Lung microvascular endothelial cell (primary cell): ENCODE results near the gene IMPA2. TPM values are rescaled to one million over a fixed set of nuclear protein-coding genes. Genes with fewer than 3 reads are reported as not detected.
A peak's percentile ranks its signal among the peaks of the same experiment; 100 is the strongest.
"Not testable (repeated sequence)": the region's sequence is repeated elsewhere in the genome, so short reads cannot be mapped to it uniquely, and the experiment has no call there.

Experiments used
- DNase-seq, 2 donors: peaks; one replicate each; pipeline versions ENCODE4 v3.0.0 to v3.0.0-alpha.2; 2010; ENCODE audit warnings: low read depth in 2 of 2
- total RNA-seq: library from RNA; depleted of rRNA; stranded (reverse); fragments of >200 nt; gene quantifications from 2 replicates; pipeline ENCODE4 v1.2.1, GENCODE V29; 2014

Gene IMPA2
- total RNA-seq, 1 donor from 2014 or later = 11.1 TPM

- DNase-seq = not testable (repeated sequence)
Observed at GRCh38 chr18:12071066-12071465, 89.8 kb downstream of the IMPA2 start.

GRCh38 chr18:12072996-12073395, 91.7 kb downstream of the IMPA2 start:
- DNase-seq = no peak

GRCh38 chr18:12074736-12075135, 93.4 kb downstream of the IMPA2 start:
- DNase-seq = no peak

GRCh38 chr18:12076424-12077140, 95.3 kb downstream of the IMPA2 start:
- peak; percentile 33 to 64 for DNase-seq

- DNase-seq = not testable (repeated sequence)
Observed at GRCh38 chr18:12077994-12078393, 96.7 kb downstream of the IMPA2 start.

GRCh38 chr18:12079491-12080237, 98.4 kb downstream of the IMPA2 start:
- DNase-seq = peak in 1 of 2 donors; percentile 57

Other genes starting within 250 kb of the IMPA2 start
- 45.5 and 67.1 TPM in 2 replicates for gene CHMP1B, start 130.1 kb upstream of the IMPA2 start, total RNA-seq
- 11.6 and 13.9 TPM in 2 replicates for gene MPPE1, start 73.2 kb upstream of the IMPA2 start, total RNA-seq
- gene ANKRD62, start 112.3 kb downstream of the IMPA2 start, total RNA-seq = not detected in 2 replicates